H9 (cell line): ENCODE measurements around the gene RAB3C. TPM values are rescaled to one million over a fixed set of nuclear protein-coding genes. Genes with fewer than 3 reads are reported as not detected.

ENCODE experiments used
- DNase-seq: peaks from one replicate; pipeline ENCODE4 v3.0.0-alpha.2; 2017
- H2AFZ ChIP-seq: one replicate; pipeline ENCODE4 v1.6.1; 2013; ENCODE audit warnings: mild to moderate bottlenecking, low read length, control low read depth, moderate library complexity
- H2AK5ac ChIP-seq: 2 replicates; pipeline ENCODE4 v1.6.1; 2013; ENCODE audit warnings: low read length, control low read depth, mixed read lengths; ENCODE audit not compliant: insufficient read length
- H2BK120ac ChIP-seq: one replicate; pipeline ENCODE4 v1.6.1; 2013; ENCODE audit warnings: low read depth, mild to moderate bottlenecking, low read length, control low read depth, inconsistent platforms; ENCODE audit not compliant: poor library complexity, severe bottlenecking
- H2BK12ac ChIP-seq: 2 replicates; pipeline ENCODE4 v1.6.1; 2013; ENCODE audit warnings: low read length, control low read depth, mixed read lengths, low read depth; ENCODE audit not compliant: insufficient read length
- H2BK15ac ChIP-seq: 2 replicates; pipeline ENCODE4 v1.6.1; 2013; ENCODE audit warnings: low read depth, low read length, control low read depth
- H2BK20ac ChIP-seq: one replicate; pipeline ENCODE4 v1.6.1; 2013; ENCODE audit warnings: low read depth, mild to moderate bottlenecking, low read length, control low read depth, inconsistent platforms; ENCODE audit not compliant: poor library complexity, severe bottlenecking
- H2BK5ac ChIP-seq: 2 replicates; pipeline ENCODE4 v1.6.1; 2013; ENCODE audit warnings: low read length, control low read depth, mixed read lengths; ENCODE audit not compliant: insufficient read length
- H3K14ac ChIP-seq: 2 replicates; pipeline ENCODE4 v1.6.1; 2013; ENCODE audit warnings: low read length, control low read depth; ENCODE audit not compliant: insufficient read depth
- H3K18ac ChIP-seq: 2 replicates; pipeline ENCODE4 v1.6.1; 2013; ENCODE audit warnings: low read depth, mild to moderate bottlenecking, mixed read lengths, low read length, control low read depth; ENCODE audit not compliant: insufficient read length
- H3K23ac ChIP-seq: 2 replicates; pipeline ENCODE4 v1.6.1; 2013; ENCODE audit warnings: low read length, control low read depth, mixed read lengths, low read depth; ENCODE audit not compliant: insufficient read length
- H3K23me2 ChIP-seq: 2 replicates; pipeline ENCODE4 v1.6.1; 2013; ENCODE audit warnings: low read depth, mild to moderate bottlenecking, mixed read lengths, low read length, control low read depth; ENCODE audit not compliant: insufficient read length, poor library complexity, severe bottlenecking
- H3K27ac ChIP-seq: 2 replicates; pipeline ENCODE4 v1.5.1; 2013; ENCODE audit warnings: low read length, control low read depth, mixed read lengths, low read depth; ENCODE audit not compliant: insufficient read length
- H3K27me3 ChIP-seq: 2 replicates; pipeline ENCODE4 v1.6.1; 2013; ENCODE audit warnings: low read length, control low read depth, inconsistent platforms; ENCODE audit not compliant: insufficient read depth
- H3K4ac ChIP-seq: 2 replicates; pipeline ENCODE4 v1.6.1; 2013; ENCODE audit warnings: low read depth, mild to moderate bottlenecking, control low read depth, inconsistent platforms, low read length, moderate library complexity
- H3K4me1 ChIP-seq: 2 replicates; pipeline ENCODE4 v1.6.1; 2013; ENCODE audit warnings: low read length, control low read depth, inconsistent platforms; ENCODE audit not compliant: insufficient read depth
- H3K4me2 ChIP-seq: 2 replicates; pipeline ENCODE4 v1.6.1; 2013; ENCODE audit warnings: low read length, control low read depth, mixed read lengths; ENCODE audit not compliant: insufficient read length, insufficient read depth
- H3K56ac ChIP-seq: 2 replicates; pipeline ENCODE4 v1.6.1; 2013; ENCODE audit warnings: low read depth, mild to moderate bottlenecking, mixed read lengths, low read length, control low read depth; ENCODE audit not compliant: insufficient read length
- H3K79me1 ChIP-seq: 2 replicates; pipeline ENCODE4 v1.6.1; 2013; ENCODE audit warnings: low read depth, mild to moderate bottlenecking, moderate library complexity, low read length, control low read depth, inconsistent platforms; ENCODE audit not compliant: insufficient read depth, poor library complexity, severe bottlenecking
- H3K79me2 ChIP-seq: 2 replicates; pipeline ENCODE4 v1.6.1; 2013; ENCODE audit warnings: low read length, control low read depth, inconsistent platforms; ENCODE audit not compliant: insufficient read depth
- H3K9ac ChIP-seq: 2 replicates; pipeline ENCODE4 v1.6.1; 2013; ENCODE audit warnings: low read length, control low read depth, mixed read lengths; ENCODE audit not compliant: insufficient read length; ENCODE audit errors: extremely low read depth
- H3K9me3 ChIP-seq: one replicate; pipeline ENCODE4 v1.6.1; 2013; ENCODE audit warnings: low read depth, low read length, inconsistent platforms; ENCODE audit not compliant: control insufficient read depth
- H3T11ph ChIP-seq: one replicate; pipeline ENCODE4 v1.6.1; 2013; ENCODE audit warnings: mild to moderate bottlenecking, low read length, control low read depth, inconsistent platforms
- H4K20me1 ChIP-seq: one replicate; pipeline ENCODE4 v1.6.1; 2013; ENCODE audit not compliant: control insufficient read depth, insufficient read length, insufficient read depth
- H4K5ac ChIP-seq: 2 replicates; pipeline ENCODE4 v1.6.1; 2013; ENCODE audit warnings: low read depth, mild to moderate bottlenecking, mixed read lengths, low read length, control low read depth; ENCODE audit not compliant: insufficient read length
- H4K8ac ChIP-seq: replicated peaks from 2 replicates; pipeline ENCODE4 v1.6.1; 2013; ENCODE audit warnings: low read length, control low read depth, mixed read lengths, low read depth; ENCODE audit not compliant: insufficient read length
- H4K91ac ChIP-seq: 2 replicates; pipeline ENCODE4 v1.6.1; 2013; ENCODE audit warnings: low read depth, mild to moderate bottlenecking, moderate library complexity, mixed read lengths, low read length, control low read depth; ENCODE audit not compliant: insufficient read length
- H3K27ac Mint-ChIP-seq, 3 experiments: 2 replicates in 2 of 3; 3 replicates in 1 of 3; pipeline ENCODE4 v1.8.0; 2020 to 2021; ENCODE audit warnings: mixed read lengths in 3 of 3, mild to moderate bottlenecking in 1 of 3, moderate library complexity in 1 of 3
- H3K27me3 Mint-ChIP-seq: 2 replicates; pipeline ENCODE4 v1.8.0; 2021; ENCODE audit warnings: low read depth, mild to moderate bottlenecking, moderate library complexity, mixed read lengths
- H3K36me3 Mint-ChIP-seq, 3 experiments: 2 replicates in 2 of 3; 3 replicates in 1 of 3; pipeline ENCODE4 v1.8.0; 2020 to 2021; ENCODE audit warnings: low read depth in 3 of 3, mixed read lengths in 3 of 3; ENCODE audit not compliant: insufficient read depth in 1 of 3
- H3K4me1 Mint-ChIP-seq, 2 experiments: 2 replicates each; pipeline ENCODE4 v1.8.0; 2020; ENCODE audit warnings: mixed read lengths in 2 of 2
- H3K4me3 Mint-ChIP-seq, 2 experiments: 2 replicates in 1 of 2; 3 replicates in 1 of 2; pipeline ENCODE4 v1.8.0; 2020 to 2021; ENCODE audit warnings: mild to moderate bottlenecking in 2 of 2, mixed read lengths in 2 of 2, moderate library complexity in 1 of 2
- H3K9me3 Mint-ChIP-seq, 2 experiments: 2 replicates in 1 of 2; 3 replicates in 1 of 2; pipeline ENCODE4 v1.8.0; 2020; ENCODE audit warnings: mild to moderate bottlenecking in 2 of 2, mixed read lengths in 2 of 2, moderate library complexity in 1 of 2
- total RNA-seq: library from RNA; stranded (reverse); gene quantifications from 2 replicates; pipeline ENCODE4 v1.2.1, GENCODE V29; 2021
- TF ChIP-seq, protein P1 (sequence below): fragments of 200-600 bp; sonication (generic); conservative IDR thresholded peaks from 3 replicates; pipeline ENCODE4 v1.8.0; 2021; ENCODE audit warnings: antibody characterized with exemption, mild to moderate bottlenecking

Gene RAB3C
- total RNA-seq, 1 experiment from 2014 or later = 16.3 TPM

GRCh38 chr5:58767104-58767503 lies 184.2 kb downstream of the RAB3C start:
- DNase-seq = no peak
- Mint-ChIP-seq H3K27me3 (no peaks in the 10 kb centered on the region), H3K4me3 (no peak overlapping the region), H3K36me3 (no peaks in the 10 kb centered on the region), H3K27ac (no peak overlapping the region), H3K9me3 (no peaks in the 10 kb centered on the region), H3K4me1 (no peaks in the 10 kb centered on the region)
- no peak overlapping the region for H3K4me2 ChIP-seq
- H2BK15ac ChIP-seq = no peak overlapping the region
- no peaks in the 10 kb centered on the region for H3K9me3 ChIP-seq
- no peak overlapping the region for H2BK5ac ChIP-seq
- H3K18ac ChIP-seq = no peak overlapping the region
- H3T11ph ChIP-seq = no peak overlapping the region
- H3K23me2 ChIP-seq = no peaks in the 10 kb centered on the region
- no peak overlapping the region for H3K4ac ChIP-seq
- H3K27me3 ChIP-seq = no peaks in the 10 kb centered on the region
- H3K4me1 ChIP-seq = no peaks in the 10 kb centered on the region
- no peaks in the 10 kb centered on the region for H4K20me1 ChIP-seq
- no peak overlapping the region for H2BK120ac ChIP-seq
- H3K79me1 ChIP-seq = no peaks in the 10 kb centered on the region
- H3K79me2 ChIP-seq = no peaks in the 10 kb centered on the region
- no peak overlapping the region for H4K8ac ChIP-seq
- H3K27ac ChIP-seq = no peak overlapping the region
- no peak overlapping the region for H2BK20ac ChIP-seq
- no peak overlapping the region for H2BK12ac ChIP-seq
- H3K23ac ChIP-seq = no peak overlapping the region
- no peak overlapping the region for H4K5ac ChIP-seq
- H3K9ac ChIP-seq = no peak overlapping the region
- H4K91ac ChIP-seq = no peak overlapping the region
- no peak overlapping the region for H2AFZ ChIP-seq
- H2AK5ac ChIP-seq = no peak overlapping the region
- TF ChIP-seq, protein P1, sequence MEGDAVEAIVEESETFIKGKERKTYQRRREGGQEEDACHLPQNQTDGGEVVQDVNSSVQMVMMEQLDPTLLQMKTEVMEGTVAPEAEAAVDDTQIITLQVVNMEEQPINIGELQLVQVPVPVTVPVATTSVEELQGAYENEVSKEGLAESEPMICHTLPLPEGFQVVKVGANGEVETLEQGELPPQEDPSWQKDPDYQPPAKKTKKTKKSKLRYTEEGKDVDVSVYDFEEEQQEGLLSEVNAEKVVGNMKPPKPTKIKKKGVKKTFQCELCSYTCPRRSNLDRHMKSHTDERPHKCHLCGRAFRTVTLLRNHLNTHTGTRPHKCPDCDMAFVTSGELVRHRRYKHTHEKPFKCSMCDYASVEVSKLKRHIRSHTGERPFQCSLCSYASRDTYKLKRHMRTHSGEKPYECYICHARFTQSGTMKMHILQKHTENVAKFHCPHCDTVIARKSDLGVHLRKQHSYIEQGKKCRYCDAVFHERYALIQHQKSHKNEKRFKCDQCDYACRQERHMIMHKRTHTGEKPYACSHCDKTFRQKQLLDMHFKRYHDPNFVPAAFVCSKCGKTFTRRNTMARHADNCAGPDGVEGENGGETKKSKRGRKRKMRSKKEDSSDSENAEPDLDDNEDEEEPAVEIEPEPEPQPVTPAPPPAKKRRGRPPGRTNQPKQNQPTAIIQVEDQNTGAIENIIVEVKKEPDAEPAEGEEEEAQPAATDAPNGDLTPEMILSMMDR = no peak
- H3K14ac ChIP-seq = no peak overlapping the region
- no peak overlapping the region for H3K56ac ChIP-seq
